Measurements from ENCODE around the gene APBA1. TPM values are rescaled to one million over a fixed set of nuclear protein-coding genes. Genes with fewer than 3 reads are reported as not detected.

The APBA1 gene
- total and polyA plus RNA-seq, 9 of the 15 experiments (the other 6 are each of a cell fraction or from before 2014, with no cell fraction given) = 0.01 to 0.02 TPM; not detected in 7

GRCh38 chr9:69400470-69400869 is 271.7 kb downstream of the APBA1 start:
- no peak overlapping the region for H3K27ac ChIP-seq (ENCODE audit: extremely low read depth, low read depth, low read length)
- BruUV-seq (replicated peaks) = no TSS peak
- H3K27me3 ChIP-seq (ENCODE audit: control insufficient read depth in 2 of 2, insufficient read depth in 2 of 2, low read length in 2 of 2) = no peaks in the 10 kb centered on the region
- no peaks in the 10 kb centered on the region for H4K20me1 ChIP-seq (replicated peaks; ENCODE audit: control insufficient read depth, insufficient read depth, low read length)
- CTCF ChIA-PET (ENCODE audit: low intra/inter-chr PET ratio) = no interaction called here
- ATAC-seq = no peak
- no peak overlapping the region for H3K4me3 ChIP-seq
- H2AFZ ChIP-seq (ENCODE audit: low read depth, low read length) = no peak overlapping the region
- no peaks in the 10 kb centered on the region for H3K79me2 ChIP-seq (ENCODE audit: control insufficient read depth, insufficient read depth, low read length)
- no peaks in the 10 kb centered on the region for H3K36me3 ChIP-seq (ENCODE audit: control insufficient read depth, insufficient read depth, low read length)
- no peak for TF ChIP-seq ZNF740 (CRISPR knock-in tag; IDR thresholded peaks at IDR 0.05)
- no peak for TF ChIP-seq ZNF740 (tag; IDR thresholded peaks at IDR 0.05)
- no peak for TF ChIP-seq ZNF41 (CRISPR knock-in tag; conservative IDR thresholded peaks at IDR 0.05)
- no peak for TF ChIP-seq HNRNPL (IDR thresholded peaks at IDR 0.05; ENCODE audit: low read depth, low read length)
- TF ChIP-seq ZNF224 (CRISPR knock-in tag; IDR thresholded peaks at IDR 0.05) = no peak
- no peak for TF ChIP-seq ZNF561 (CRISPR knock-in tag; conservative IDR thresholded peaks at IDR 0.05)
- no peak for TF ChIP-seq EHMT2 (IDR thresholded peaks at IDR 0.05)
- TF ChIP-seq RB1 (IDR thresholded peaks at IDR 0.05; ENCODE audit: low read depth) = no peak
- TF ChIP-seq ZNF316 (IDR thresholded peaks at IDR 0.05) = no peak
- no peak for TF ChIP-seq POLR3A (IDR thresholded peaks at IDR 0.05; ENCODE audit: borderline replicate concordance, extremely low read depth, insufficient read depth, insufficient read length)
- TF ChIP-seq TCF3 (CRISPR knock-in tag; IDR thresholded peaks at IDR 0.05) = no peak
- no peak for TF ChIP-seq RBM34 (IDR thresholded peaks at IDR 0.05; ENCODE audit: borderline replicate concordance, insufficient read depth, low read length)
- no peak for TF ChIP-seq IFI16 (CRISPR knock-in tag; IDR thresholded peaks at IDR 0.05)
- TF ChIP-seq STAG1 (CRISPR knock-in tag; IDR thresholded peaks at IDR 0.05; ENCODE audit: borderline replicate concordance) = no peak
- TF ChIP-seq PRPF4 (IDR thresholded peaks at IDR 0.05; ENCODE audit: insufficient read depth, low read depth, low read length, poor library complexity, severe bottlenecking) = no peak
- TF ChIP-seq RUNX1 (IDR thresholded peaks at IDR 0.05; ENCODE audit: low read depth) = no peak
- no peak for TF ChIP-seq ZNF253 (CRISPR knock-in tag; conservative IDR thresholded peaks at IDR 0.05)
- no peak for TF ChIP-seq ELF4 (CRISPR knock-in tag; IDR thresholded peaks at IDR 0.05)
- no peak for TF ChIP-seq MNT (conservative IDR thresholded peaks at IDR 0.05)
- intact Hi-C loops (cut with micrococcal nuclease) = no loop called here
- no peaks in the 10 kb centered on the region; a peak in 1 of 5 replicates for H3K4me1 ChIP-seq (replicated peaks in 1 of 2; ENCODE audit: control insufficient read depth in 2 of 2, insufficient read depth in 2 of 2, low read length in 2 of 2)
- no peaks in the 10 kb centered on the region for H3K9me1 ChIP-seq (ENCODE audit: control insufficient read depth, insufficient read depth, low read length)
- no peak overlapping the region for H3K4me2 ChIP-seq (ENCODE audit: insufficient read depth, low read length)
- WGBS (ENCODE audit: insufficient coverage, low coverage, missing lambda C conversion rate) = 0% methylated on average over 1 of the region's 1 CpG
- DNase-seq (ENCODE audit: extremely low read depth in 1 of 4, low spot score in 3 of 4) = no peak
- no peaks in the 10 kb centered on the region for H3K9me3 ChIP-seq (replicated peaks; ENCODE audit: control insufficient read depth, insufficient read depth, low read depth, low read length)
- POLR2A ChIA-PET = interaction anchor here (0.6 kb wide), 1 partner anchor 107 kb away, joined by 4 read pairs; no protein-coding TSS in a partner anchor
- in situ Hi-C loops (cut with MboI) = no loop called here
- no peak overlapping the region for H3K9ac ChIP-seq (ENCODE audit: insufficient read depth in 1 of 2, low read depth in 2 of 2, low read length in 2 of 2)
- no peak for FAIRE-seq
